NCI-H1092 (cell line): Measurements from ENCODE around the gene CYP46A1.
"Not testable (repeated sequence)": the region's sequence is repeated elsewhere in the genome, so short reads cannot be mapped to it uniquely, and the experiment has no call there.

Experiments
- DNase-seq: peaks from one replicate; lab custom pipeline; 2025; lab: John Stamatoyannopoulos, UW

Gene CYP46A1

GRCh38 chr14:99757331-99758070 lies 73.4 kb downstream of the CYP46A1 start:
- no peak for DNase-seq

- DNase-seq, result no peak
Observed at GRCh38 chr14:99758121-99758821, 74.2 kb downstream of the CYP46A1 start.

GRCh38 chr14:99758872-99759545 lies 74.9 kb downstream of the CYP46A1 start:
- no peak for DNase-seq

- no peak for DNase-seq
Observed at GRCh38 chr14:99759546-99759925, 75.4 kb downstream of the CYP46A1 start.

GRCh38 chr14:99760817-99761216 lies 76.7 kb downstream of the CYP46A1 start:
- no peak for DNase-seq

GRCh38 chr14:99762911-99763310 lies 78.8 kb downstream of the CYP46A1 start:
- DNase-seq, result not testable (repeated sequence)

- no peak for DNase-seq
Observed at GRCh38 chr14:99763527-99764221, 79.6 kb downstream of the CYP46A1 start.

- no peak for DNase-seq
Observed at GRCh38 chr14:99764222-99764706, 80.2 kb downstream of the CYP46A1 start.

- no peak for DNase-seq
Observed at GRCh38 chr14:99768381-99768780, 84.3 kb downstream of the CYP46A1 start.

GRCh38 chr14:99769123-99769522 lies 85.0 kb downstream of the CYP46A1 start:
- DNase-seq, result no peak

- DNase-seq, result no peak
Observed at GRCh38 chr14:99769799-99770198, 85.7 kb downstream of the CYP46A1 start.

- no peak for DNase-seq
Observed at GRCh38 chr14:99772371-99773283, 88.5 kb downstream of the CYP46A1 start.

- DNase-seq, result no peak
Observed at GRCh38 chr14:99773521-99774497, 89.7 kb downstream of the CYP46A1 start.

- DNase-seq, result no peak
Observed at GRCh38 chr14:99774556-99775307, 90.6 kb downstream of the CYP46A1 start.

GRCh38 chr14:99775351-99775750 lies 91.3 kb downstream of the CYP46A1 start:
- no peak for DNase-seq
